Right kidney (tissue), 1 donor: ENCODE results near the gene FAM184B.
"Not testable (repeated sequence)": the region's sequence is repeated elsewhere in the genome, so short reads cannot be mapped to it uniquely, and the experiment has no call there.

Experiments
- DNase-seq: peaks from one replicate; pipeline ENCODE4 v3.0.0-alpha.2; 2016

Gene FAM184B

GRCh38 chr4:17681281-17682221 lies 99.9 kb downstream of the FAM184B start:
- no peak for DNase-seq

- DNase-seq = no peak
These were observed 100.7 kb downstream of the FAM184B start for GRCh38 chr4:17680559-17681280.

- no peak for DNase-seq
These were observed 111.0 kb downstream of the FAM184B start for GRCh38 chr4:17670423-17670822.

DNA sequence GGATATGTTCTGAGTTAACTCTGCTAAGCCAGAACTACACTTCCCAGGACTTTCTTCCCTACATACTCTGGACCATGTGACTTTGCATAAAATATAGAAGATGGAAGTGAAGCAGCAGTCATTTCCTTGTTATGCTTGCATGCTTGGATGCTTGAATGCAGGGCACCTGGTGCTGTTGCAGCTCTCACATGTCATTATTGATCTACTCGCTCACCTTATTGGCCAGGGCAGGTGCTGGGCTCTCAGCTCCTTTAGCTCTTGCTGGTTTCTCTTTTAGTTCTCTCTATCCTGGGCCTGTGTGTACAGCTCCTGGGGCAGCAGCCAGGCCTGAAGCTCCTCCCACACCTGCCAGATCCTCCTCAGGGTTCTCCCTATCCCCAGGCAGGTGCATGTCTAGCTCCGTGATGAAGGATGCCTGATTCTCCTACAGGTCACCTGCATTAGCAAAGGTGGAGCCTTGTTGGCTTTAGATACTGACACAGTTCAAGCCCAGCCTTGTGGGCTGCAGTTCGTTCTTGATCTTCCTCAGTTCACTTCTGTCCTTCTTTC lies 113.7 kb downstream of the FAM184B start:
- DNase-seq = no peak

DNA sequence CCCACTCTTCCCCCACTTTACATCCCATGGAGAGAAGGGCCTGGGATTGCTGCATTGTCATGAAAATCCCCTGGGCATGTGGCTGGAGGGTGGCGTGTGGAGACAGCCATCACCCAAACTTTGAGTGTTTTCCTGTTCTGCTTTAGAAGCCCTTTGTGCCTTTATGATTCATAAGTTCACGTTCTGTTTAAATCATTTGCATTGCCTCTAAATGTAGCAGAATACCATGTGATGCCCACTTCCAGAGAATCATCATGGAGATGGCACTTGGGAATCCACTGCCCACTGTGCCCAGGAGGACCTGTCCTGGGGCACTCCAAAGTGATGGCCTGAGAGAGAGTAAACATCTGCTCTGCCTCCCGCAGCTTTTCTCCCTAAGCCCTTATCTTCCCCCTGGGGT lies 114.2 kb downstream of the FAM184B start:
- DNase-seq = no peak

- no peak for DNase-seq
These were observed 115.6 kb downstream of the FAM184B start for GRCh38 chr4:17665852-17666251.

GRCh38 chr4:17665346-17665745 lies 116.1 kb downstream of the FAM184B start:
- no peak for DNase-seq

GRCh38 chr4:17664755-17665154 lies 116.7 kb downstream of the FAM184B start:
- DNase-seq = no peak

DNA sequence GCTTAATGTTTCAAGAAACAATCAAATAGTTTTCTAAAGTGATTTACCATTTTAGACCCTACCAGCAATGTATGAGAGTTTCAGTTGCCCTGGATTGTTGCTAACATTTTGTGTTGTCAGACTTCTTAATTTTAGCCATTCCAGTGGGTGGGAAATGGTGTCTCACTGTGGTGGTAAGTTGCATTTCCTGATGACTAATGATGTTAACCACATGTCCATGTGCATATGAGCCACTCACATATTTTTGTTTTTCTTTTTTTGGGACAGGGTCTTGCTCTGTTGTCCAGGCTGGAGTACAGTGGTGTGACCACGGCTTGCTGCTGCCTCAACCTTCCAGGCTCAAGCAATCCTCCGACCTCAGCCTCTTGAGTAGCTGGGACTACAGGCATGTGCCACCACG lies 118.7 kb downstream of the FAM184B start:
- no peak for DNase-seq

DNA sequence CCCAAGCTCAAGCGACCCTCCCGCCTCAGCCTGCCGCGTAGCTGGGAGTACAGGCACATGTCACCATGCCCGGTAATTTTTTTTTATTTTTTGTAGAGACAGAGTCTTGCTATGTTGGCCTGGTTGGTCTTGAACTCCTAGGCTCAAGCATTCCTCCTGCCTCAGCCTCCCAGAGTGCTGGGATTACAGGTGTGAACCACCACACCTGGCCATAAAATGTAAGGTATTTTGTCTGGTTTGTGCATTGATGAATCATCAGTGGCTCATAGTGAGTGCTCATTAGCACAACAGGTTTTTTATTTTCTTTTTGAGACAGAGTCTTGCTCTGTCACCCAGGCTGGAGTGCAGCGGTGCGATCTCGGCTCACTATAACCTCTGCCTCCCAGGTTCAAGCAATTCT lies 122.2 kb downstream of the FAM184B start:
- not testable (repeated sequence) for DNase-seq

GRCh38 chr4:17657849-17658248 lies 123.6 kb downstream of the FAM184B start:
- no peak for DNase-seq

DNA sequence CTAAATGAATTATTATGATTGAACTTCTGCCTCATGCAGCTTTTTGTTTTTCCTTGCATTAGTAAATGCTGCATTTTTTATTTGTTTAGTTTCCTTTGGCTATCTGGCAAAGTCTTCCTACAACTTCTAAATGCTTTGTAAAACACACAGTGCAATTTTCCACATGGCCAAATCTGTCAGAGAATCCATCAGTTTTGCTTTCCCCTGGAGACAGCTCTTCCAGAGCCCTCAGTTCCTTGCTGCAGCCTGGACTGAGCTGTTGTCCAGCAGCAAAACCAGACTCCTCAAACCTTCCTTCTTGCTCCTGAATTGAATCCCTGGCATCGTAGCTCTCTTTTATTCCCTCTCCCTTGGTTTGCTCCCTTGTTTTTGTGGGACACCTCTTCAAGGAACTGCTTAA lies 124.3 kb downstream of the FAM184B start:
- DNase-seq = no peak

- no peak for DNase-seq
These were observed 126.7 kb downstream of the FAM184B start for GRCh38 chr4:17654701-17655100.

- DNase-seq = no peak
These were observed 131.0 kb downstream of the FAM184B start for GRCh38 chr4:17650406-17650805.

DNA sequence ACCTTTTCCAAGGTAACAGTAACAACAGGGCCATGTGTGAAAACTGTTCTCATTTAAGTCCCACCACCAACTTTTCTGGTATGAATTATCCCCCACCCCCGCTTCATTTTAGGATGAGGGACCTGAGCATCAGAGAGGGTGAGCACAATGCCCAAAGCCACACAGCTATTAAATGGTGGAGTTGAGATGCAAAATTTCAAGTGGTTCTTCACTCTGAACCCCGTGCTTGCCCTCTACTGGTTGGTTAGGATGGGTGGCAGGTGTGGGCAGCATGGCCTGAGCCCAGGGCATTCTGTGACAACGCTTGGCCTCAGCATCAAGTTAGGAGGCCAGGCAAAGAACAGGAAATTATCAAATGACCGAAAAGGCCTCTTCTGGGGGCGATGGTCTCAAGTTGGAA lies 133.5 kb downstream of the FAM184B start:
- DNase-seq = no peak

DNA sequence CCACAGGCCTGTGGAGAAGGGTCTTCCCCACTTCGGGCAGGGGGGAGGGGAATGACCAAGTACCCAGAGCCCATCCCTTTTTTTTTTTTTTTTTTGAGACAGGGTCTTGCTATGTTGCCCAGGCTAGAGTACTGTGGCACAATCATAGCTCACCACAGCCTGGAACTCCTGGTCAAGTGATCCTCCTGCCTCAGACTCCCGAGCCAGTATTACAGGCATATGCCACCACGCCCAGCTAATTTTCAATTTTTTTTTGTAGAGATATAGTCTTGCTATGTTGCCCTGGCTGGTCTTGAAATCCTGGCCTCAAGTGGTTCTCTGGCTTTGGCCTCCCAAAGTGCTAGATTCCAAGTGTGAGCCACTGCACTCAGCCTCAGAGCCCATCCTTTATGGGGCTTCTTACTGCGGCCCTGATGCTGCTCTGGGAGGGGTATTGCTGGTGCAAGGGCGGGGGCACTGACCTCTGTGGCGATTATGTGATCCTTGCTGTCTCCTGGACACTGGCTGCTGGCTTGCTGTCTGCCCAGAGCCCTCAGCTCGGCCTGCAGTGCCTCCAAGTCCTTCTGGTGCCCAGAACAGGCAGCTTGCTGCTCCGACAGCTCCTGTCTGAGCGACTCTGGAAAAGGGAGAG lies 134.1 kb downstream of the FAM184B start:
- no peak for DNase-seq

DNA sequence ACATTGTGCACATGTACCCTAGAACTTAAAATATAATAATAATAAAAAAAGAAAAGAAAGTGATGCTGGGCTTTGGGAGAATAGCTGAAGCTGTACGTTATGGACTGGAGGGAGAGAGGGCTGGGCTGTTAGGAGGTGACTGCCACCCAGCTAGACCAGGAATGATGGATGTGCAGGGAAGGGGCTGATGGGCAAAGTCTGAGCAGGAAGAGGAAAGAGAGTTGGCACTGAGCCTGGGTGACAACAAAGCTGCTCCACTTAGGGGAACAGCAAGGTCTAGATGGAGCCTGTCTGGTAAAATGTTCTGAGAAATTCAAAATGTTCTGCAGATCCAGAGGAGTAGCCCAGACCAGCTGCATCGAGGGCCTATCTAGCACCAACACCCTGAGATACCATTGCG lies 134.7 kb downstream of the FAM184B start:
- no peak for DNase-seq

DNA sequence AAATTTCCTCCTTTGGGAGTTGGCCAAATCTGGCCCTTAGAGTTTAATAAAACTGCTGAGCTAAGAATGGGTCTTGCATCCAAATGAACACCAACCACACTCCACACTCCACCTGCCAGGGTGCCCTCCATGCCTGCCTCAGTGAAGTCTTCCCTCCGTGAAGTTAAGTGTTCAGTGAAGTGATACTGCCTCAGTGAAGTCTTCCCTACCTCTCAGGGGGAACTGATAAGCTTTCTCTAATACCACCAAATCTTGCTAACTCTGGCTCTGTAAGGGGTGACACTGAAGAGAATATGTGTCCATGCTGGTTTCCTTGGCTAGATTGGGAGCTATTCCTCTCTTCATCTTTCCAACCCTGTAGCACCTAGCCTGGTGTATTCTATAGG lies 139.0 kb downstream of the FAM184B start:
- DNase-seq = no peak

DNA sequence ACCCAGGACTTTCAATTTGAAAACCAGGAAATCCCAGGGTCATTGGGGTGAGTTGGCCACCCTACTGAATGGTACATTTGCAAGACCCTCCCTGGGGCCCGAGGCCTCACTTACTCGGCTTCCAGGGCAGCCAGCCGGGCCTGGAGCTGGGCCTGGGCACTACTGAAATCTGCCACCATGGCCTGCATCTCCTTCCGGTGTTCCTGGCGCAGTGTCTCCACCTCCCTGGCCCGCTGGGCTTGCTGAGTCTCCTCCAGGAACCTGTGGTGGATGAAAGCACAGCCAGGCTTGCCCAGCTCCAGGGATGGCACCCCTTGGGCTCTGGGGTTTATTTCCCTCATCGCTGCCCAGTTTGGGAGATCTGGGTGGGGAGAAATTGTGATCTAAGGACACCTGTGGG lies 142.3 kb downstream of the FAM184B start:
- DNase-seq = no peak

DNA sequence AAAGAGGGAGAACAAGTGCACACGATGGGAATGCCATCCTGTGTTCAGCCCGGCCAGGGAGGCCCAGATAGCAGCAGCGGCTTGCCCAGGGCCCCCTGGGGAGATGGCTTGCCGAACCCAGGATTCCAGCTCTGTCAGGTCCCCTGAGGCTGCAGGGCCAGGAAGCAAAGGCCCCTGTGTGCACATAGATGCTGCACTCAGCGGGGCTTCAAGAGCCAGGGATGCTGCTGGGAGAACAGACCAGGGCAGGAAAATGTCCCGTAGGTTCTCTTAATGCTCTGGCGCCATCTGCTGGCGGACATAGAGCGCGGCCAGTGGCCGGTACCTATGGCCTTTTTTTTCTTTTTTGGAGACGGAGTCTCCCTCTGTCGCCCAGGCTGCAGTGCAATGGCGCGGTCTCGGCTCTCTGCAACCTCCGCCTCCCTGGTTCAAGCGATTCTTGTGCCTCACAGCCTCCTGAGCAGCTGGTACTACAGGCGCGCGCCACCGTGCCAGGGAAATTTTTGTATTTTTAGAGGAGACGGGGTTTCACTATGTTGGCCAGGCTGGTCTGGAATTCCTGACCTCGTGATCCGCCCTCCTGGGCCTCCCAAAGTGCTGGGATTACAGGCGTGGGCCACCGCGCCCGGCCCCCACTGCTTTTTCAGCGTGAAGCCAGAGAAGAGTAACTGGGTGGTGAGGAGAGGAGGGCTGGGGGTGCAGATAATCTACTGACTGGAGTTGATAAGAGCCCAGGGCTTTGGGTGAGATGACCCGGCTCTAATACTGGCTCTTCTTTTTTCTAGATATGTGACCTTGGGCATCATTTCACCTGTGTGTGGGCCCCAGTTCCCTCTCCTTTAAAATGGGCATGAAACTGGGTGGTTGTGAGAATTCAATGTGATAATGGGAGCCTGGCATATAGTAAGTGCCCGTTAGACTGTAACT lies 144.5 kb downstream of the FAM184B start:
- DNase-seq = peak; percentile 54

GRCh38 chr4:17636341-17636695 lies 145.1 kb downstream of the FAM184B start:
- DNase-seq = no peak

DNA sequence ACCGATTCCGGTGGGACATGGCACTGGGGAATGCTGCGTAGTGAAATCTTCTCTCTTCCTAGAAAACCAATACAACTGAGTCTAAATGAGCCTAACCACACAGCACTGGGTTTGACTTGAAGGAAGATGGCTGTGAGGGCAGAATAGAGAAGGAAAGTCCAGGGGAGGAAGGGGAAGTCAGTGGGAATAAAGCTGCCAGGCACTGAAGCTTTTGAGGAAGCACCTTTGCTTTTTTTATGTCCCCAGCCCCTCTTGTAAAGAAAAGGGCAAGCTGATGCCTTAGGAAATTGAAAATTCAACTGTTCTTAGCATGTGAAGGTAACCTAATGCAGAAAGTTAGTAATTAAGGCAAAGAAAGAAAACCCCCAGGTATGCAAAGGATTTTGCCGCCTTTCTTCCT lies 146.4 kb downstream of the FAM184B start:
- no peak for DNase-seq
